ENCODE results near the gene PEX11G.

The PEX11G gene

DNA sequence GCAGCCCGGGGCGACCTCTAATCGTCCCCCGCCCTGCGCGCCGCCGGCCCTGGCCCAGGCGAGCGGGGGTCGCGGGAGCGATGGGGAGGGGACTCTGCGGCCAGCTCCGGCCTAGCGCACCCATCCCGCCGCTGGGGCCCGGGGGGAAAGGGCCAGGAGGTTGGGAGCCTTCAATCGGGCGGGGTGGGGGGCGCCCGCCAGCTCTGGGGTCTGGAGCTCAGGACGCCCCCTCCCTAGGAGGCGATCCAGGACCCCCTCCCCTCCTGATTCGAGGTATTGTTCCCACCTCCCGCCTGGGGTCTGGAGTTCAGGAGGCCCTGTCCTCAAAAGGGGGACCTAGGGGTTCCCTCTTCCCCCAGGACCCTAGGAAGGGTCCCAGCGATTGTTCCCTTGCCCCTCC lies 27.5 kb upstream of the PEX11G start:
- no peak for DNase-seq (ENCODE audit: low read depth)
- TF ChIP-seq, protein P1, sequence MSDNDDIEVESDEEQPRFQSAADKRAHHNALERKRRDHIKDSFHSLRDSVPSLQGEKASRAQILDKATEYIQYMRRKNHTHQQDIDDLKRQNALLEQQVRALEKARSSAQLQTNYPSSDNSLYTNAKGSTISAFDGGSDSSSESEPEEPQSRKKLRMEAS (IDR thresholded peaks at IDR 0.05; ENCODE audit: low read depth, low read length) = no peak
- H3K4me3 ChIP-seq (ENCODE audit: low read depth, low read length) = peak overlapping the region; percentile 36

- DNase-seq (ENCODE audit: low read depth) = peak; percentile 76
- no peak for TF ChIP-seq POLR2A (IDR thresholded peaks at IDR 0.05; ENCODE audit: extremely low read depth, insufficient read length)
- TF ChIP-seq, protein P1 (IDR thresholded peaks at IDR 0.05; ENCODE audit: low read depth, low read length) = no peak
- TF ChIP-seq, protein P2, sequence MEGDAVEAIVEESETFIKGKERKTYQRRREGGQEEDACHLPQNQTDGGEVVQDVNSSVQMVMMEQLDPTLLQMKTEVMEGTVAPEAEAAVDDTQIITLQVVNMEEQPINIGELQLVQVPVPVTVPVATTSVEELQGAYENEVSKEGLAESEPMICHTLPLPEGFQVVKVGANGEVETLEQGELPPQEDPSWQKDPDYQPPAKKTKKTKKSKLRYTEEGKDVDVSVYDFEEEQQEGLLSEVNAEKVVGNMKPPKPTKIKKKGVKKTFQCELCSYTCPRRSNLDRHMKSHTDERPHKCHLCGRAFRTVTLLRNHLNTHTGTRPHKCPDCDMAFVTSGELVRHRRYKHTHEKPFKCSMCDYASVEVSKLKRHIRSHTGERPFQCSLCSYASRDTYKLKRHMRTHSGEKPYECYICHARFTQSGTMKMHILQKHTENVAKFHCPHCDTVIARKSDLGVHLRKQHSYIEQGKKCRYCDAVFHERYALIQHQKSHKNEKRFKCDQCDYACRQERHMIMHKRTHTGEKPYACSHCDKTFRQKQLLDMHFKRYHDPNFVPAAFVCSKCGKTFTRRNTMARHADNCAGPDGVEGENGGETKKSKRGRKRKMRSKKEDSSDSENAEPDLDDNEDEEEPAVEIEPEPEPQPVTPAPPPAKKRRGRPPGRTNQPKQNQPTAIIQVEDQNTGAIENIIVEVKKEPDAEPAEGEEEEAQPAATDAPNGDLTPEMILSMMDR (IDR thresholded peaks at IDR 0.05; ENCODE audit: low read depth, low read length) = no peak
- TF ChIP-seq MYC (IDR thresholded peaks at IDR 0.05; ENCODE audit: low read depth, low read length) = 0 out of 2 replicates have a peak, but pooled peaks have one; percentile 25
- peak within 1 kb of the TSS; percentile 36 for H3K4me3 ChIP-seq (ENCODE audit: low read depth, low read length)
These were observed 26.9 kb upstream of the PEX11G start, which contains the start of gene ZNF358 for GRCh38 chr19:7515645-7516151. Gene ZNF358, plus strand, starts transcription at chr19:7516103. Its CDS starts 3,140 bp downstream, at chr19:7519243.

DNA sequence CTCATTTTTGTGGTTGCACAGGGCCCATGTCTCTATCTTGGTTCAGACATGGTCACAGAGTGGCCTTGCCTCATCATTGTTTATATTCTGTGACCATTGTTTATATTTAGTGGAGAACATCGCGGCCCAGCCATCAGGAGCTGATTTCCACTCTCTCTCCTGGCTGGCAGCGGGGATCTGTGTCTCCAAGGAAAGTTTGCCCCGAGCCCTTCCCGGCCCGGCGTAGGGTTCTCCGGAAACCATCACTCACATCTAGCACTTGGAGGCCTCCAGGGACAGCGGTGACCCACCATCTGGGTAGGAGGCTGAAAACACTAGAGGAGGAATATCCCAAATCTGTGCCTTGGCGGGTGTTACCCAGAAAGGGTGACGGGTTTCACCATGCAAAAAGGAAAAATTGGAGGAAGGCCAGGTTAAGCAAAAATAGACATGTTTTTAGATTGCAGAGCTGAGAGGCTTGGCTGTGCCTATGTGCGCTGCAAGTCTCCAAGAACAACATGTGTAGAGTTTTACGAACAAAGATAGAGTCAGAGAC lies 26.3 kb upstream of the PEX11G start:
- H3K4me3 ChIP-seq (ENCODE audit: low read depth, low read length) = no peak overlapping the region
- DNase-seq (ENCODE audit: low read depth) = no peak
- no peak for TF ChIP-seq MYC (IDR thresholded peaks at IDR 0.05; ENCODE audit: low read depth, low read length)
- TF ChIP-seq, protein P1 (IDR thresholded peaks at IDR 0.05; ENCODE audit: low read depth, low read length) = no peak
- TF ChIP-seq, protein P2 (IDR thresholded peaks at IDR 0.05; ENCODE audit: low read depth, low read length) = no peak
- no peak for TF ChIP-seq POLR2A (IDR thresholded peaks at IDR 0.05; ENCODE audit: extremely low read depth, insufficient read length)

GRCh38 chr19:7513809-7514642 lies 25.2 kb upstream of the PEX11G start:
- H3K4me3 ChIP-seq (ENCODE audit: low read depth, low read length) = no peak overlapping the region
- DNase-seq (ENCODE audit: low read depth) = no peak
- no peak for TF ChIP-seq MYC (IDR thresholded peaks at IDR 0.05; ENCODE audit: low read depth, low read length)
- no peak for TF ChIP-seq POLR2A (IDR thresholded peaks at IDR 0.05; ENCODE audit: extremely low read depth, insufficient read length)
- TF ChIP-seq, protein P1 (IDR thresholded peaks at IDR 0.05; ENCODE audit: low read depth, low read length) = no peak
- TF ChIP-seq, protein P2 (IDR thresholded peaks at IDR 0.05; ENCODE audit: low read depth, low read length) = no peak

DNA sequence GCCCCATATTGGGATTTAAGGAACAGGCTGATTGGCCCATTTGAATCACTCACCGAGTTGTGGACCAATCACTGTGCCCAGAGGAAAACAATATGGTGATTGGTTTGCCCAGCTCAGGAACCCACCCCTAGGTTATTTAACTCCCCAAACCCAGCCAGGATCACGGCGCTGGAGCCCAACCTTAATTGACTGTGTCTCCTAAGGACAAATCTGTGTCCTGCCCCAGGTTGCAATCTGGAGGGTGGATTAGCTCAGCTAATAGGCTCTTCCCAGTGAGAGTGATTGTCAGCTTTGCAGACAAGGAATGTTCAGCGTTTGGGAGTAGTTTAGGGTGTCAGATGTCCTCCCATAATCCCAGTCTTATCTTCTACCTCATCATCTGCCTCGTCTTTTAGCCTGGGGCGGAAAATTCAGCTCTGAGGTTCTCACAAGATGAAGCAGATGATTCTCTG lies 23.6 kb upstream of the PEX11G start:
- TF ChIP-seq, protein P2 (IDR thresholded peaks at IDR 0.05; ENCODE audit: low read depth, low read length) = no peak
- TF ChIP-seq POLR2A (IDR thresholded peaks at IDR 0.05; ENCODE audit: extremely low read depth, insufficient read length) = no peak
- TF ChIP-seq, protein P1 (IDR thresholded peaks at IDR 0.05; ENCODE audit: low read depth, low read length) = no peak
- no peak for TF ChIP-seq MYC (IDR thresholded peaks at IDR 0.05; ENCODE audit: low read depth, low read length)
- H3K4me3 ChIP-seq (ENCODE audit: low read depth, low read length) = no peak overlapping the region
- no peak for DNase-seq (ENCODE audit: low read depth)

DNA sequence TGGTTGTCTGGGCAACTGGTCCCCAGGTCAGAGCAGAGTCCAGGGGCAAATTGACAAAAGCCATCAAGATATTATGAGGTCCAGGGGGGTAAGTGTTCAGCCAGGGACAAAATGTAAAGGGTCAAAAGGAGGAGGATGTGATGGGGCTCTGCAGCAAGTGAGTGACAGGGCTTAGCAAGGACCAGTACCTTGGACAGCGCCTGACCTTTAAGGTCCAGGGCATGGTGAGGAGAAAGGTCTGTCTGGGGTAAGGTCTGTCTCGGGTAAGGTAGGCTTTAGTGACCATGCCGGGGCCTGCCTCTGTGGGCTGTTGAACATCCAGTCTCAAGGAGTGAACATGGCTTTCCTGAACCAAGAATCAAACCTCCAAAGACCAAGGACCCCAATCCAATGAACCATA lies 20.8 kb upstream of the PEX11G start:
- TF ChIP-seq POLR2A (IDR thresholded peaks at IDR 0.05; ENCODE audit: extremely low read depth, insufficient read length) = no peak
- no peak for TF ChIP-seq MYC (IDR thresholded peaks at IDR 0.05; ENCODE audit: low read depth, low read length)
- TF ChIP-seq, protein P2 (IDR thresholded peaks at IDR 0.05; ENCODE audit: low read depth, low read length) = no peak
- TF ChIP-seq, protein P1 (IDR thresholded peaks at IDR 0.05; ENCODE audit: low read depth, low read length) = no peak
- DNase-seq (ENCODE audit: low read depth) = peak; percentile 52
- no peak overlapping the region for H3K4me3 ChIP-seq (ENCODE audit: low read depth, low read length)
